Neural progenitor cell (in vitro differentiated cells): ENCODE measurements around the gene ME1.

Experiments used
- EZH2 ChIP-seq: fragments of 200-600 bp; sonication (generic); IDR thresholded peaks from 2 replicates; pipeline ENCODE4 v1.6.1; 2017; ENCODE audit warnings: antibody characterized with exemption, mild to moderate bottlenecking, moderate library complexity
- TF ChIP-seq, protein P1 (sequence below): fragments of 200-600 bp; sonication (generic); IDR thresholded peaks from 2 replicates; pipeline ENCODE4 v1.5.1; 2017; ENCODE audit warnings: antibody characterized with exemption, mild to moderate bottlenecking

DNA sequence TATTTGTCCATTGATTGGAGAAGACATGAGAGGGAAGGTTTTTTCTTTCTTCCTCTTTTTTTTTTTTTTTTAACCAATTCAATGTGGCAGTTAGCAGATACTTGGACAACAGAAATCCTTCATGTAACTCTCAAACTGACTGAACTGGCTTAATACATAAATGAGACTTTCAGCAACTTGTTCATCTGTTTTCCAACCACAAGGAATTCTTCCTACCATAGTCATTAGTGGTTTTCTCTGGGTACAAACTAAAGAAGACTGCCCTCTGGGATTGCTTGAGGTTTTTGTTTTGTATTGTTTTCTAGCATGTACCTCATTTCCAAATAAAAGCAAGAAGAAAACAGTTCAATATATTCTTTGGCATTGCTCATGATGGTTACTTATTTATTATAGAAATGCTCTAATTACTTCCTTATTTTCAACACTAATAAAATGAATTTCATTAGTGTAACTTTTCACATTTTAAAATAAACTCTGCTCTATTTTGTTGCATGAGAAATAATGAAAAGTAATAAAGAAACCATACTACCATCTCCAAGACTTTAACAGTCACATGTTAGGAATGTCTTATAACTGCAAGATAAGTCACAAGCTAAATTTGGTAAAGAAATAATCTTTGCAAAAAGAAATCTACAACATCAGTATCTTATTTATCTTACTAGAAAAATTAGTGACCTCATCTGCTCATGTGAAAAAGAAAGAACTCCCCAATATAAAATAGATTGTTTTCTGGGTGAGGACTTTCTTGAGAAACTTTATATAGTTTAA lies 52.0 kb downstream of the ME1 start:
- TF ChIP-seq EZH2, result no peak
- TF ChIP-seq, protein P1, sequence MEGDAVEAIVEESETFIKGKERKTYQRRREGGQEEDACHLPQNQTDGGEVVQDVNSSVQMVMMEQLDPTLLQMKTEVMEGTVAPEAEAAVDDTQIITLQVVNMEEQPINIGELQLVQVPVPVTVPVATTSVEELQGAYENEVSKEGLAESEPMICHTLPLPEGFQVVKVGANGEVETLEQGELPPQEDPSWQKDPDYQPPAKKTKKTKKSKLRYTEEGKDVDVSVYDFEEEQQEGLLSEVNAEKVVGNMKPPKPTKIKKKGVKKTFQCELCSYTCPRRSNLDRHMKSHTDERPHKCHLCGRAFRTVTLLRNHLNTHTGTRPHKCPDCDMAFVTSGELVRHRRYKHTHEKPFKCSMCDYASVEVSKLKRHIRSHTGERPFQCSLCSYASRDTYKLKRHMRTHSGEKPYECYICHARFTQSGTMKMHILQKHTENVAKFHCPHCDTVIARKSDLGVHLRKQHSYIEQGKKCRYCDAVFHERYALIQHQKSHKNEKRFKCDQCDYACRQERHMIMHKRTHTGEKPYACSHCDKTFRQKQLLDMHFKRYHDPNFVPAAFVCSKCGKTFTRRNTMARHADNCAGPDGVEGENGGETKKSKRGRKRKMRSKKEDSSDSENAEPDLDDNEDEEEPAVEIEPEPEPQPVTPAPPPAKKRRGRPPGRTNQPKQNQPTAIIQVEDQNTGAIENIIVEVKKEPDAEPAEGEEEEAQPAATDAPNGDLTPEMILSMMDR, result no peak
